ENCODE measurements around the gene GPHN.
"Not testable (repeated sequence)": the region's sequence is repeated elsewhere in the genome, so short reads cannot be mapped to it uniquely, and the experiment has no call there.

Gene GPHN

DNA sequence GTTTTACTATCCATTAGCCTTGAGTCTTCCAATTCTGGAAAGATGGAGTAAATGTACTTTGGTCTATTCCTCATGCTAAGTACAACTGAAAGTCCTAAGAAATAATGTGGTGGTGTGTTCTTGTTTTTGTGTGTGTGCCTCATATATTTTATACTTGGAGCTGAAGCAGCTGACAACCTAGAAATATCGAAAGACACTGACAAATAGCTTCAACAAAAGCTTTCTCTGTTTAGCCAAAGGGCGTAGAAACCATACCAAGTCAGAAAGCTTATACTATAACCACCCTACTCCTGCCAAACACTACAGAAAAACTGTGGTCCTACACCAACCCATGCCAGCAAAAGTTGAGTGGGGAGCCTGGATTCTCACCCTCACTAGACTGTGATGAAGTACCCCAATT lies 188.4 kb downstream of the GPHN start:
- DNase-seq = no peak

- no peak for DNase-seq
Measured at GRCh38 chr14:66698503-66698902, 190.6 kb downstream of the GPHN start.

DNA sequence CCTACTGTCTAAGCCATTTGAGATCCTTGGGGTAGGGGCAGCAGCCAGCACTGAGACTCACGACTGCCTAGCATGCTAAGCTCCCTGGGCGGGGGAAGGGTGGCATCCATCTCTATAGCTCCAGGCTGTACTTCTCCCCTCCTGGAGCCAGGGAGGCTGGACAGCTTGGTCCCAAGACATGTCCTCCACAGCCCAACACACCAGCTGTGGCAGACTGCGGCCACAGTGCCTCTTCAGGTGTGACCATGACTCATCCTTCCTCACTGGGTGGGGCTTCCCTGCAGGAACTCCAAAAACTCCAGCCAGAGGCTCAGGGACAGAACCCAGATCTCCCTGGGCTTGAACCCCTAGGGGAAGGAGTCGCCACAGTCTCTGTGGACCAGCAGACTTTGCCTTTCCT lies 193.9 kb downstream of the GPHN start:
- no peak for DNase-seq

GRCh38 chr14:66708267-66708666 lies 200.3 kb downstream of the GPHN start:
- no peak for DNase-seq

GRCh38 chr14:66709291-66709690 lies 201.3 kb downstream of the GPHN start:
- no peak for DNase-seq

DNA sequence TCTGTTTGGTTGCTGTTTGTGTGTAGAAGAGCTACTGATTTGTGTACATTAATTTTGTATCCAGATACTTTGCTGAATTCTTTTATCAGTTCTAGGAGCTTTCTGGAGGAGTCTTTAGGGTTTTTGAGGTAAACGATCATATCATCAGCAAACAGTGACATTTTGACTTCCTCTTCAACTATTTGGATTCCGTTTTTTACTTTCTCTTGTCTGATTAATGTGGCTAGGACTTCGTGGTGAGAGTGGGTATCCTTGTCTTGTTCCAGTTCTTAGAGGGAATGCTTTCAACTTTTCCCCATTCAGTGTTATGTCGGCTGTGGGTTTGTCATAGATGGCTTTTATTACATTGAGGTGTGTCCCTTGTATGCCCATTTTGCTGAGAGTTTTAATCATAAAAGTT lies 206.3 kb downstream of the GPHN start:
- DNase-seq = not testable (repeated sequence)

DNA sequence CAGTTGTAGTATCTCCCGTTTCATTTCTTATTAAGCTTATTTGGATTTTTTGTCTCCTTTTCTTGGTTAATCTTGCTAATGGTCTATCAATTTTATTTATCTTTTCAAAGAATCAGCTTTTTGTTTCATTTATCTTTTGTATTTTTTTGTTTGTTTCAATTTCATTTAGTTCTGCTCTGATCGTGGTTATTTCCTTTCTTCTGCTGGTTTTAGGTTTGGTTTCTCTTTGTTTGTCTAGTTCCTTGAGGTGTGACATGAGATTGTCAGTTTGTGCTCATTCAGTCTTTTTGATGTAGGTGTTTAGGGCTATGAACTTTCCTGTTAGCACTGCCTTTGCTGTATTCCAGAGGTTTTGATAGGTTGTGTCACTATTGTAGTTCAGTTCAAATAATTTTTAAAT lies 207.4 kb downstream of the GPHN start:
- DNase-seq = not testable (repeated sequence)

DNA sequence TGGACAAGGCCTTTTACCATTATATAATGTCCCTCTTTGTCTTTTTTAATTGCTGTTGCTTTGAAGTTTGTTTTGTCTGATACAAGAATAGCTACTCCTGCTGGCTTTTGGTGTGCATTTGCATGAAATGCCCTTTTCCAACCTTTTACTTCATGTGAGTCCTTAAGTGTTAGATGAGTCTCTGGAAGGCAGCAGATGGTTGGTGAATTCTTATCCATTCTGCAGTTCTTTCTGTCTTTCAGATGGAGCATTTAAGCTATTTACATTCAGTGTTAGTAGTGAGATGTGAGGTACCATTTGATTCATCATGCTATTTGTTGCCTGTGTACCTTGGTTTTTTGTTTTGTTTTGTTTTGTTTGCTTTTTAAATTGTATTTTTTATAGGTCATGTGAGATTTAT lies 208.3 kb downstream of the GPHN start:
- DNase-seq = no peak

- DNase-seq = no peak
Measured at GRCh38 chr14:66717561-66718140, 209.7 kb downstream of the GPHN start.

GRCh38 chr14:66724996-66725395 lies 217.0 kb downstream of the GPHN start:
- DNase-seq = no peak

DNA sequence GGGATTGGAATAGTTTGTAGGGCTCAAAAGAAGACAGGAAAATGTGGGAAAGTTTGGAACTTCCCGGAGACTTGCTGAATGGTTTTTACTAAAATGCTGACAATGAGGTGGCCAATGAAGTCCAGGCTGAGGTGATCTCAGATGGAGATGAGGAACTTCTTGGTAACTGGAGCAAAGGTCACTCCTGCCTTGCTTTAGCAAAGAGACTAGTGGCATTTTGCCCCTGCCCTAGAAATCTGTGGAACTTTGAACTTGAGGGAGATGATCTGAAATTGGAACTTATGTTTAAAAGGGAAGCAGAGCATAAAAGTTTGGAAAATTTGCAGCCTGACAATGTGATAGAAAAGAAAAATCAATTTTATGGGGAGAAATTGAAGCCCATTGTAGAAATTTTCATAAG lies 223.4 kb downstream of the GPHN start:
- DNase-seq = not testable (repeated sequence)

DNA sequence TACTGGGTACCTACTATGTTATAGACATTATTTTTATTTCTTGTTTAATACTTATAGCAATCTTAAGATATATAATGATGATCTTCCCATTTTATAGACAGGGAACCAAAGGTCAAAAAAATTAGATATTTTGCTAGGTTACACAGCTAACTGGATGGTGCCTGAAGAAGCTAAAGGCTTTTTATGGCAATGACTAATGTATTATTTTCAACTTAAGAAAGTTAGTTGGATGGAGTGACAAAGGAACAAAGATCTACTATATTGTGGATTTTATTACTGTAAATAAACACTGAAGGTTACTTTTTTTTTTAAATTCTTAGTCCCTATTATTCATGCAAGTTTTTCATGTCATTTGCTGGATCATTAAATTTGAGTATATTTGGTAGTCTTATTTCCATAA lies 227.9 kb downstream of the GPHN start:
- no peak for DNase-seq

DNA sequence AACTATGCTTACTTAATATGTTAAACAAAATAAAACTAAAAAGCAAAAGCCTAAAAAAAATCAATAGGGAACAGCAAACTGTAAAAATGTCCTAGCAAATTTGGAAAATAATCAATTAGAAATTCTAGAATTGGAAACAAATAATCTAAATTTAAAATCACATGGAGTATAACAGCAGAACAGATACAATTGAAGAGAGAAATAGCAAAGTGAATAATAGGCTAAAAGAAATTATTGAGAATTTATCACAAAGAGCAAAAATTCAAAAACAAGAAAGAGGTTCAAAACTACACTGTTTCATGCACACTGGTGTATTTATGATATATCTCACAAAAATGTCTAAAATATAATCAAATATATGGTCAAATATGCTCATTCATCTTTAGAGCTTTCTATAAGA lies 231.9 kb downstream of the GPHN start:
- no peak for DNase-seq

GRCh38 chr14:66745078-66745477 lies 237.1 kb downstream of the GPHN start:
- DNase-seq = no peak

DNA sequence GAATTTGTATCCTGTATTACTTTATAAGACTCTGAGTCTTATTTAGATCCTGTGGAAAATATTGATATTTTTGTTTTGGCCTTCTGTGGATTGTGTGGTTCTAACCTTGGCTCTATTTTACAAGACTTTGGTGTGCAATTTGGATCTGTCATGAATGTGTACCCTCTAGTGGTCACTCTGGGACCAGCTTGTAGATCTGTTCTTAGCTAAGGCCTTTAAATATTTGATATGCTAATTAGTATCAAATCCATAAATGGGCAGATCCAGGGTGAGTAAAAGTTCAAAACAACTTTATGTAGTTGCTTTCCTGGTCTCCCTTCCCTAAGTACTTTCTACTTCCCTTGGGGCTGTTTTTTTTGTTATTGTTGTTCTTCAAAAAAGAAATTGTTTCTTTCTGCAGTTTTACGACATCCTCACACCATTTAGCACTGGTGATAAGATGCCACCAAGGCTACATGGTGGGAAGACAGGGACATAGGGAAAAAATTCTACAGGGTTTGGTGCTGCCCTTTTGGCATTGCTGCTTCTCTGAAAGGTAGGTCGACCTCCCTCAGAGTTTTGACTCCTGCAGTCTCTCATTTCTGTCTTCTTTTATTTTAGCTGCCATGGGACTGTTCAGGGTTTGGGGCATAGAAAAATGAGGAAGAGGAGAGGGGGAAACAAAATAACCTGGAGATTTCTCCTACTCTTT lies 238.5 kb downstream of the GPHN start:
- DNase-seq = no peak

DNA sequence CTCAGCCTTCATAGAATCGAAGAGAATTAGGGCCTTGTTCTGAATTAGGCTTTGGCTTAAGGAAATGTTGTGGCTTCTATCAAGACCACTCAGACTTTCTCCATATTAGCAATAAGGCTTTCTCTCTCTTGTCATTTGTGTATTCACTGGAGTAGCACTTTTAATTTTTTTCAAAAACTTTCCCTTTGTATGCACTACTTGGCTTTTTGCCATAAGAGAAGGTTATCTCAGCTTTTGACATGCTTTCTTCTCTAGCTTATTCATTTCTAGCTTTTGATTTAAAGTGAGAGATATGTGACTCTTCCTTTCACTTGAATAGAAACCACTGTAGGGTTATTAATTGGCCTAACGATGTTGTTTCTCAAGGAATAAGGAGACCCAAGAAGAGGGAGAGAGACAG lies 244.2 kb downstream of the GPHN start:
- no peak for DNase-seq

DNA sequence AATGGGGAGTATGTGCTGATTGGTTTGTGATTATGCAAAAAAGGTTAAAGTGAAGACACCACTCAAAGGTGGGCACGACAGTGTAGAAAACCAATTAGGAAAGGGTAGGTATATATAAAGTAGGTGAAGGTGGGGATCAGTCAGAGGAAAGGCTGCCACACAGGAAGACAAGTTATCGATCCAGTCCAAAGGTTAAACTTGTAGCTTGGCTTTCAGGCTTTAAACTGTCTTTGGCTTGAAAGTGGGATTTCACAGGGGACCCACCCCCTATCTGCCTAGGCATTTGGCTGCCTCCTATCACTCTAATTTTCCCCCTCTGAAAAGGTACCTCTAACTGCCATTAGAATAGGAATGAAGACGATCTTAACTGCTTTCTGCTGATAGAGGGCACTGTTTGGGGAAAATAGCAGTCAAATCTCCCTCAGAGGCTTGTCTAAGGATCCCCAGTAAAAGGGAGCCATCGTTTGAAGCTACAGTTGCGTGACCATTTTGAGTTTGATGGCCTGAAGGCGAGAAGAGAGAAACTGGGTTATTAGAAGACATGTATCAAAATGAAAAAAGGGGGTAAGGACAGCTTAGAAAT lies 250.2 kb downstream of the GPHN start:
- DNase-seq = no peak

GRCh38 chr14:66772146-66772545 lies 264.2 kb downstream of the GPHN start:
- DNase-seq = no peak

- no peak for DNase-seq
Measured at GRCh38 chr14:66782853-66783252, 274.9 kb downstream of the GPHN start.

DNA sequence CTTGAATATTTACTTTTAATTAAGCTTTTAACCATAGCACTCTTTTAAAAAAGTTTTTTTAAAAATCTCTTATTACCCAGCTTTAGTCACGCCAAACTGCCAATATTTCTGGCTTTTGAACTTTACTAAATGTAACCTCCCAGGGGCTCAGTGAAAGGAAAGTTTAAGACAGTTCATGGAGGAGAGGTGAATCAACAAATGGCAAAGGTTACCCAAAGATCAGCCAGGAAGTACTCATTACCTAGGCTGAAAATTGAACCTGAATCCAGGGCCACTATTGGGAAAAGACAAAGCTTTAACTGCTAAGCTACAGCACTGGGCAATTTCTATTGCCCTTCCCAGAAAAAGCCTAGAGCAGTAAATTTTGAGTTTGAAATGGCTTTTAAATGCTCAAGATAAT lies 282.2 kb downstream of the GPHN start:
- DNase-seq = no peak

DNA sequence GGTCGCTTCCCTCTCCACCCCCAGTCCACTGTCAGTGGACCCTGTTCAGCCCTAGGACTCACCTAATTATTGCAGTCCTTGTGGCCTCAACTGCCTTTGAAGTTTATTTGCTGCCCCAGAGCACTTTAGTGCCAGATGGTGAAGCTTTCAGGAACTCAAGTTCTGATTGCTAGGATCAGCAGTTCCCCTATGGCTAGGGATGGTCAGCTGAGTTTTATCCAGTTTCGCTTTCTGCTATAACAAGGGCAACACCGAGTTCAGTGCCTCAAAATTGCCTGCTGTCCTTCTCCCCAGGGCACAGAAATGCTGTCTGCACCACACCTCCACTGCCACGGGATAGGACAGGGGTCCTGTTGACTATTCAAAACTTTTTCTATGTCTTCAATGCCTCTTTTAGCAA lies 295.0 kb downstream of the GPHN start:
- DNase-seq = no peak

GRCh38 chr14:66804141-66804540 lies 296.2 kb downstream of the GPHN start:
- no peak for DNase-seq

GRCh38 chr14:66813636-66814035 lies 305.7 kb downstream of the GPHN start:
- DNase-seq = no peak

- no peak for DNase-seq
Measured at GRCh38 chr14:66815687-66816086, 307.7 kb downstream of the GPHN start.

DNA sequence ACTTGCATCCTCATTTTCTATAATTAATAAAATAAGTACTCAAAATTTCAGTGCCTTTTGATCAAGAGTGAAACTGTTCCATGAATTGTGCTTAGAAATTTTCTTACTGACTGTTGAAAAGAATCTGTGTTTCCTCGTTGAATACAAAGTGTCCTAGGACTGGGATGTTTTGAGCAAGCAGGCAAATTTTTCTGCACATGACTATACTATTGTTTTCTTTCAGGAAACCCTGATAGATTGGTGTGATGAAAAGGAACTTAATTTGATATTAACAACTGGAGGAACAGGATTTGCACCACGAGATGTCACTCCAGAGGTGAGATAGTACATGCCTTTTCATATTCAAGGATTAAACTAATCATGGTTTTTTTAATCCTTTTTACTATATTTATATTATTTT lies 316.3 kb downstream of the GPHN start:
- no peak for DNase-seq

All from CD4-positive, alpha-beta T cell treated with Interleukin-6 for 4 hours (primary cell).